HG02870 (cell line): Measurements from ENCODE around the gene CACNA1C.

Experiments
- ATAC-seq: cut with Tn5 transposase; IDR thresholded peaks from one replicate; pipeline ENCODE4 v1.9.1; 2021; ENCODE audit warnings: mild to moderate bottlenecking, moderate library complexity; ENCODE audit not compliant: unreplicated experiment

CACNA1C gene

GRCh38 chr12:2351161-2351560 lies 298.4 kb downstream of the CACNA1C start:
- no peak for ATAC-seq

GRCh38 chr12:2352203-2352602 lies 299.4 kb downstream of the CACNA1C start:
- no peak for ATAC-seq

DNA sequence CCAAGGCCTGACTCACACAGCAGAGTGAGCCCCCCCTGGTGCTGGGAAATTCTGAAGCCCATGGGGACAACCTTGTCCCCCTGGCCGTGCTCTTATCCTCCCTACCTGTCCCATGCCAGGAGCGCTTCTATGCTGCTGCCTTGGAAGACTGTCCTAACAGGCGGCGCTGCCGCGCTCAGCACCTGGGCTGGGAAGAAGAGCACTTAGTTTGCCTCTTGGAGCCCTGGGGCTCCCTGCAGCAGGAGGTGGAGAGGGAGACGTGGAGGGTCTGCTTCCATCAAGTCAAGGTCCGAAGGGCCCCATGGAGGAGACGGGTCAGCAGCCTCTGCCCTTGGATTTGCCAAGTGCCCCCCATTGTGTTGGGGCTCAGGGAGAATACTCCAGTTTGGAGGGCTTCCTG lies 300.5 kb downstream of the CACNA1C start:
- no peak for ATAC-seq

- ATAC-seq: no peak
These were observed 300.9 kb downstream of the CACNA1C start for GRCh38 chr12:2353691-2354090.

DNA sequence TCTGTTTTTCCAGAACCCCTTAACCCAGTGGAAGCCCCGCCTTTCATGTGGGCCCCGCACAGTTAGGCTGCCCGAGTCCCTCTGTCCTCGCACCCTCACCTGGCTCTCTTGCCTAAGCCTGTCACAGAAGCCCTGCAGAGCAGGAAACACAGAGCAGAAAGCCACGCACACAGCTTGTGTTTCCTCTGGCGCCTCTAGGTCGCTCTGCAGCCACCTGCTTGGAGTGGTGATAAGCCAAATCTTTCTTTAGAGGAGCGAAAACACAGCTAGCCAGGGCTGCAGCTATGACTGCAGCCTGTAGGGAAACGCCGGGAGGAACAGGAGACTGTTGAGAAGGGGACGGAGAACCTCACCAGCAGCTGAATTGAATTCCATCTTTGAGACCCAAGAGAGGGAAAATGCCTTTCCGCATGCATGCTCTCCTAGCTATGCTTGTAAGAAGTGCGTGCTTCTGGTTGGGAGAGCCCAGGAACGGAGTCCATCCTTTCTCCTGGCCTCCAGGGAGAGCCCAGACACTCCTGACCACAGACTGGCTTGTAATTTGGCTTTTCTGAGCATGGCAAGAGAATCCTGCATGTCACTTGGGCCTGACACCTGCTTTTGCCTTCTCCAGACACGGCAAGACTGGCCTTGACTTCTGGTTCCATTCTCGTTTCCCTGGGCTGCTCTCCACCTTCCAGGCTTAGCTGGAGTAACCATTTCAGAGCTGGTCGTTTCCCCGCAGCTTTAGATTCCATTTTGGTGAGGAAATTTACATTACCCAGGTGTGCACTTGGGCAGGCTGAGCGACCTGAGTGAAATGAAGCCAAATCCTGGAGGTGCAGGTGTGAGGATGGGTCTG lies 301.6 kb downstream of the CACNA1C start:
- no peak for ATAC-seq

GRCh38 chr12:2355198-2355597 lies 302.4 kb downstream of the CACNA1C start:
- ATAC-seq: no peak

DNA sequence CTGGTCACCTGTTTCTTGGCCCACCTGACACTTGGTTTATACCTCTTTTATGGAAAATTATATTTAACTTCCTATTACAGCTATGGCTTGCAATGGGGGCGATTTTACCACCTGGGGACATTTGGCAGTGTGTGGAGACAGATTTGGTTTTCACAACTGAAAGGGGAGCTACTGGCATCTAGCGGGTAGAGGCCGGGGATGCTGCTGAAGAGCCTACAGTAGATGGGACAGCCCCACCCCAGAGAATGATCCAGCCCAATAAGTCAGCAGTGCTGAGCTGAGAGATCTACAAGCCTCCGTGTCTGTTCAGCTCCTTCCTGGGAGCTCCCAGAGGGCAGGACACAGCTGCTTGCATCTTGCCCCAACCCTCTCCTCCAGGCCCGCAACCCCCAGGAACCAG lies 302.8 kb downstream of the CACNA1C start:
- no peak for ATAC-seq

GRCh38 chr12:2356601-2357125 lies 303.9 kb downstream of the CACNA1C start:
- no peak for ATAC-seq

DNA sequence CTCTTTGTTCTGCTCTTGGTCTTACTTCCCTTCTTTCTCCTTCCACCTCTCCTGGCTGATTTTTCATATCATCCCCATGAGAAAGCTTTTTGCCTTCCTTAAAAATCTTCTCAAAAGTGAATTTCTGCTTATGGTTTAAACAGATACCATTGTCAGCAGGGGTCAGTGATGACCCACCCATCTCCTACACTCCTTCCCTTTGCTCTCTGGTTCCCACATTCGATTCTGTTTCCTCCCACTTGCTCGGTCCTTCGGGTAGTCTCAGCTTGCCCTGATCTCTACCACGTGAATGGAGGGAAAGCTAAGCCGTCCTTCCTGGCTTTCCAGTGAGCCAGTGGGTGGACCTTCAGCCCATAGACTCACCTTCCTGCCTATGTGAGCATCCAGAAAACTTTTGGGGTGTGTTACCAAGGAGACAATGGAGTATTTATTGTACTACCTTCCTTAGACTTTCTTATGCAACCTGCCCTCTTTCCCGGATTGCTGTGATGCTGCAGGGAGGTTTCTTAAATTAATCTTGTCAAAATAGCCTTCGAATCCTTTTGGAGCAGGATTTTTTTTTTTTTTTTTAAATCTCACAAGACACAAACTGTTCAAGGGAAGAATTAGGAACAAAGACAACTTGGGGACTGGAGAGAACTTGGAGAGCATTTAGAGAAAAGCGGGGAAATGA lies 306.3 kb downstream of the CACNA1C start:
- no peak for ATAC-seq

- no peak for ATAC-seq
These were observed 307.2 kb downstream of the CACNA1C start for GRCh38 chr12:2359725-2360629.

DNA sequence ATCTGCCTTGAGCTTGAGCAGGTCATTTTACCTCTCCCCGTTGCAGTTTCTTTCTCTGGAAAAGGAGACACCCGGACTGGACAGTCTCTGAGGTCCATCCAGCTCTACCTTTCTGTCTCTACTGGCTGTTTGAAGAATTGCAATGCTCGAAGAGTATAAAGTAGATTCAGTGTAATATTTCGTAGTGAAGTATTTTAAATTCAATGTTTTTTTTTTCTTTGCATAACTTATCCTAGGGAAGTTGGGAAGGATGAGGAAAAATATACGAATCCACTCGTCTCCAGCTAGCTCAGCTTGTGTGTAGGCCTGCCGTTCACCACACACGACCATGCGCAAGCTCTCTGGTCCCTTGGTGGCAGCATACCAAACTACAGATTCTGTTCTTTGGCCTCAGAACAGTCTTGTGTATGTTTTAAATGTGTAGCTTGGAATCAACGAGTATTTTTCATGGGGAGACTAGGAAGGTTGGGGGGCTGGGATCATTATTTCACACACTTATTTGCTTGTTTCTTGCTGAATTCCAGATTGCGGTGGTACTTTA lies 307.9 kb downstream of the CACNA1C start:
- ATAC-seq: no peak

GRCh38 chr12:2363836-2364609 lies 311.2 kb downstream of the CACNA1C start:
- ATAC-seq: no peak

DNA sequence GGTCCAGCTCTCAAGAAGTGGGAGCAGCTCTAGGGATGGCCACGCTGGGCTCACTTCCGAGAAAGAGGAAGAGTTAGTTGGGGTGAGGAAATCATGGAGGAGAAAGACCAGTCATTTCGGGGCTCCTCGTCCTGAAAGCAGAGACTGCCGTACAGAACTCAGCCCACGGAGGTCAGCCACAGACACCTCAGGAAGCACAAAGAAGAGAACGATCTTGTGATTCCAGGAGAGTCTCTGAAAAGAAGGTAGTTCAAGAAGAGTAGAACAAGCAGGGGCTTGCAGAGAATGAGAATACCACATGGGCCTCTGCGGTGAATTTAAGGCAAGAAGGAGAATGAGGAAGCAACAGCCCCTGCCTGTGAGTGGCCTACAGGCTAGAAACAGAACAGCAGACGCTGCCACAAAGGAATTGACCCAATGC lies 311.9 kb downstream of the CACNA1C start:
- no peak for ATAC-seq

GRCh38 chr12:2366711-2367110 lies 313.9 kb downstream of the CACNA1C start:
- no peak for ATAC-seq

DNA sequence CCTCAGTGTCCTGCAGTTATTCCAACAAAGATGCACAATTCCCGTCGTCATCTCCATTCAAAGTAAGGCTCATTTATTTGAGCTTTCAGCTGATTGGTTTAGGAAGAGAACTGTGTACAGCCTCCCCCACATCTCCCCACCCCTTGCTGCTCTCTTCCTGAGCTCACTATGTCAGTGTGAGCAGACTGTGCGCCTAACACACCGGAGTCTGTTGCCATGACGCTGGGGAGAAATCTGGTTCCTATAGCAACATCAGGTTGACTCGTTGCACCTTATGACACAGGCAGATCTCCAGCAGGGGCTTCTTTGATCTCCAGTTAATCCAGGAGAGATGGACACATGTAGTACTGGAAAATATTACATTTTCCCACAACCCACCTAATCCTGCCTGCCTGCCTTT lies 319.4 kb downstream of the CACNA1C start:
- no peak for ATAC-seq

DNA sequence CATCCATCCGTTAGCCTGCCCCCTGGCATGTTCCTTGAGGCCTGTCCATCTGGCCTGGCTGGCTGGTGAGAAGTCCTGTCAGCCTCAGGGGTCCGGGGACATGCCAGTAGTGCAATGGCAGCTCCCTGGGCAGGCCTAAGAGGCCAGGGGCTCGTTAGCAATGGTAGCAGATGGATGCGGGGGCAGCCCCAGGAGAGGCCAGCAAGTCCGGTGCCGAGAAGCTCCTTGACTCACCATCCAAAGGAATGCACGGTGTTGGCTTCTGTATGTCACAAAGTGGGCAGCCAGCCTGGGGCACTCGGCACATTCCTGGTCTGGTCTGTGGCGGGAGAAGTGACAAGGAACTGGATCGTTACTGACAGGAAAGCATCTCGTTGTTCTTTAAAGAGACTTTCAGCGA lies 319.9 kb downstream of the CACNA1C start:
- ATAC-seq: no peak

DNA sequence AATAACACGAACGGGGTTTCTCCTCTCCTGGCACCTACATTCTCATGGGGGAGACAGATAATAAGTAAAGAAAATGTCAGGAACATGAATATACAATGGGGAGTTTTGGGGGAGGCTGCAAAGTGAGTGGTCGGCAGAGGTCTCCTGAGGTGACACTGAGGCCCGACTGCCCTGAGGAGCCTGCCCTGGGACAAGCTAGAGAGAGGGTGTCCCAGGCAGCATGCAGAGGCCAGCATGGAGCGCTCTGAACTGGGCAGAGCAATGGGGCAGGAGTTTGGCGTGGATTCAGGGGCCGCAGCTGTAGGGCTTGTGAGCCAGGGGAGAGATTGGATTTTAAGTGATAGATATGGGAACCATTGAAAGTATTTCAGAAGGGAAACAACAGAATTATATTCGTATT lies 320.5 kb downstream of the CACNA1C start:
- no peak for ATAC-seq

DNA sequence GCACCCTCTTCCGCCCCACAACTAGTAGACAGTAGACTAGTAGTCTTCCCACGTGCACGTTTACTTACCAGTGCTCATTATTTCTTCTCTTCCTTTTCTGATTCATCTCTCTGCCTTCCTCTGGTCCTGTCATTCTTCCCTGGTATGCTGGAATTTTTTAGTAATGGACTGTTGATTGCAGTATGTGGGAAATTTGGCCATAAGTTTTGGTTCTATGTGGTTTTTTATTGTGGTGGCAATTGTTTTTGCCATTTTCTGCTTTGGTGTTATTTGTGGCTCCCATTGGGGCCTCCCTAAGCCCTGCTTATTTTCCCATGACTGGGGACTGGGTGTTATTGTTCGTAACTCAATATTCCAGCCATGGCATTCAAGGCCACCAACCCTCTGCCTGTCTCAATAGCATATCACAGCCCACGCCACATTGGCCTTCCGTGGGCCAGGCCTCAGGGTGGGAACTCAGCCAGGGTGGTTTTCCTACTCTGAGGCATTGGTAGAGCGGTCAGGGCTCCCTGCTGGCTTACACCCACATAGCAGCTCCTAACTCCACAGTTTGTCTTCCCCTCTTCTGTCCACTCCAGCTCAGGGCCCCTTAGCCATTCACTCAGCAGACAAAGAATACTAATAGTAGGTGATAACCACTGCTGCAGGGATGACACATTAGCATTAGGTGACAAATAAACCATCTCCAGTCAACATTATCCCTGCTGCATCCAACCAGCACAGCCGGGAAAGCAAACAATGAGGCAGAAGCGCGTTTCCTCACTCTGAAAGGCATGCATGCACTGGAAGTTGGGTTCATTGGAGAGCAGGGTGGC lies 321.5 kb downstream of the CACNA1C start:
- ATAC-seq: no peak

GRCh38 chr12:2375871-2376270 lies 323.1 kb downstream of the CACNA1C start:
- ATAC-seq: no peak
